GM12872 (cell line): ENCODE measurements around the gene CABP4.

Experiments used
- TF ChIP-seq, protein P1 (sequence below): IDR thresholded peaks from 3 replicates; pipeline ENCODE4 v1.5.1; 2011; ENCODE audit warnings: low read depth, mild to moderate bottlenecking, low read length, moderate library complexity; ENCODE audit not compliant: insufficient read depth

CABP4 gene

DNA sequence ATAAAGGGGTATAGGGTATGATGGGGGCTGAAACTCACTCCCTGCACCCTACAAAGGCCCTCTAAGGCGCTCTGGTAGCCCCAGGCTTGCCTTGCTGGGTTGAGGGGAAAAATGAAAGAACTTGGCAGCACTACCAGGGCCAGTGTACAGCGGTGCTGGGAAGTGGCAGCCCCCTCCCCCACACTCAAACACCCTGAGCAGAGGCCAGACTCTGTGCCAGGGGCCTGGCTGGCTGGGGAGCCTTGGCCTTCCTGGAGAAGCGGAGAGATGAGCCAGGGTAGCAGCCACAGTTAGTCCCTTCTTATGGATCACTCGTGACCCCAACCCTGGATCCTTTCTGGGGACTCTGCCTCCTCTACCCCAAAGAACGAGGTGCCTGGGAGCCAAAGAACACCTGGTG lies 11.2 kb downstream of the CABP4 start:
- TF ChIP-seq, protein P1, sequence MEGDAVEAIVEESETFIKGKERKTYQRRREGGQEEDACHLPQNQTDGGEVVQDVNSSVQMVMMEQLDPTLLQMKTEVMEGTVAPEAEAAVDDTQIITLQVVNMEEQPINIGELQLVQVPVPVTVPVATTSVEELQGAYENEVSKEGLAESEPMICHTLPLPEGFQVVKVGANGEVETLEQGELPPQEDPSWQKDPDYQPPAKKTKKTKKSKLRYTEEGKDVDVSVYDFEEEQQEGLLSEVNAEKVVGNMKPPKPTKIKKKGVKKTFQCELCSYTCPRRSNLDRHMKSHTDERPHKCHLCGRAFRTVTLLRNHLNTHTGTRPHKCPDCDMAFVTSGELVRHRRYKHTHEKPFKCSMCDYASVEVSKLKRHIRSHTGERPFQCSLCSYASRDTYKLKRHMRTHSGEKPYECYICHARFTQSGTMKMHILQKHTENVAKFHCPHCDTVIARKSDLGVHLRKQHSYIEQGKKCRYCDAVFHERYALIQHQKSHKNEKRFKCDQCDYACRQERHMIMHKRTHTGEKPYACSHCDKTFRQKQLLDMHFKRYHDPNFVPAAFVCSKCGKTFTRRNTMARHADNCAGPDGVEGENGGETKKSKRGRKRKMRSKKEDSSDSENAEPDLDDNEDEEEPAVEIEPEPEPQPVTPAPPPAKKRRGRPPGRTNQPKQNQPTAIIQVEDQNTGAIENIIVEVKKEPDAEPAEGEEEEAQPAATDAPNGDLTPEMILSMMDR: no peak

DNA sequence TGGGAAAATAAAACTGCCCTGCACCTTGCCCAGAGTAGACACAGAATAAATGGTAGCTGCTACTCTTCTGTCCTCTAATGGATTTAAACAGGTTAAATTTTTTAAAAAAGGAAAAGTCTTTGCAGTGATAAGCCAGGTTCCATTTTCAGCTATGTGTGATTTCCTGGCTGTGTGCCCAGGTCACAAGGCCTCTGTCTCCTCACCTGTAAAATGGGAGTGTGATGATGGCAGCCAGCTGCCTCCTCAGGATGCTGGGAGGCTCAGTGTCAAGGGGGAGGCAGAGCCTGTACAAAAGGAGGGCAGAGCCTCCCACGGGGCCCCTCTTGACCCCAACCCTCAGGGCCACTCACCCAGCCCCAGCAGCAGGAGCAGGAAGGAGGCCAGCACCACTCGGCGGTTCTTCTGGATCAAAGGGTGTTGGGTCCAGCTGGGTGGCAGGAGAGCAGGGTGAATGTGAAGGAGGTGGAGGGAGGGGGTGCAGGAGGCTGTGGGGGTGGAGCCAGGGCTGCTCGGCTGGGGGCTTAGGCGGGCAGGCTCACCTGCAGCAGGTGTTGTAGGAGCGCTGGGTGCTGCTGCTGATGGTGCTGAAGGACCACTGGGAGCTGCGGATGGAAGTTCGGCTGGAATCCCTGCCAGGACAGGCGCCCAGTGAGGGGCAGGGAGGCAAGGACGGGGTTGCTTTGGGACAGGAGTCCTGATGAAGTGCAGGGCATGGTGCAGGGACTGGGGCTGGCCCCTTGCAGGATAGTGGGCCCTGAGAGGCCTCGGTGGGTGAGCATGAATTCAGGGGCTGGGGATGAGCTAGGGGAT lies 12.0 kb downstream of the CABP4 start:
- TF ChIP-seq, protein P1: no peak

DNA sequence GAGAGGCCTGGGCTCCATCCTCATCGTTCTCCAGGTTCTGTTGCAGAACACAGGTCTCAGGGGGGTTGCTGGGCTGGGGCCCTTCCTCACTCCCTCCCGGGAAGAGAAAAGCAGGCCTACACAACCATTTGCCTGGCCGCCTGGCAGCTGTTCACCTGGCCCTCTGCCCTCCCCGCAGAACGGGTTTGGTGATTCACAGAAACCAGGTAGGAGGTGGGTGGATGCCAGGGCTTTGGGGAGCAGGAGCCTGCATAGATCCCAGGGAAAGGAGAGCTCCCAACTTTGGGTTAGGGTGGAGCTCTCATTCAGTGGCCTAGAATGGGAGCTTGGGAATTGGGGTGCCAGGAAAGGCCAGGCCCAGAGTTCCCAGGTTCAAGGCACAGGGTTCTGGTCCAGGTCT lies 12.9 kb downstream of the CABP4 start:
- TF ChIP-seq, protein P1: no peak

DNA sequence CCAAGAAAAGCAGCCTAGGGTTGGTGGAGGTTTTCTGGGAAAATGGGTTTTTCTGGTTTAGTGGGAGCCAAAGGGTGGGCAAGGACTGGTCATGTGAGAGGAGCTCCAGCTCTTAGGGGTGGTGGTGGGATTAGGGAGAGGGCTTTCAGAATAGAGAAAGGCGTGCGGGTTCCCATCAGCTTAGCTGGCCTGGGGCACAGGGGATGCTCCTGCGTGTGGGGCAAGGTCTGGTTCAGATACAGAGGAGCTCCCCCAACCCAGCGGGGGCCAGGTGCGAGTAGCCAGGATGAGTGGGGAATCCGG lies 13.3 kb downstream of the CABP4 start:
- TF ChIP-seq, protein P1: no peak

DNA sequence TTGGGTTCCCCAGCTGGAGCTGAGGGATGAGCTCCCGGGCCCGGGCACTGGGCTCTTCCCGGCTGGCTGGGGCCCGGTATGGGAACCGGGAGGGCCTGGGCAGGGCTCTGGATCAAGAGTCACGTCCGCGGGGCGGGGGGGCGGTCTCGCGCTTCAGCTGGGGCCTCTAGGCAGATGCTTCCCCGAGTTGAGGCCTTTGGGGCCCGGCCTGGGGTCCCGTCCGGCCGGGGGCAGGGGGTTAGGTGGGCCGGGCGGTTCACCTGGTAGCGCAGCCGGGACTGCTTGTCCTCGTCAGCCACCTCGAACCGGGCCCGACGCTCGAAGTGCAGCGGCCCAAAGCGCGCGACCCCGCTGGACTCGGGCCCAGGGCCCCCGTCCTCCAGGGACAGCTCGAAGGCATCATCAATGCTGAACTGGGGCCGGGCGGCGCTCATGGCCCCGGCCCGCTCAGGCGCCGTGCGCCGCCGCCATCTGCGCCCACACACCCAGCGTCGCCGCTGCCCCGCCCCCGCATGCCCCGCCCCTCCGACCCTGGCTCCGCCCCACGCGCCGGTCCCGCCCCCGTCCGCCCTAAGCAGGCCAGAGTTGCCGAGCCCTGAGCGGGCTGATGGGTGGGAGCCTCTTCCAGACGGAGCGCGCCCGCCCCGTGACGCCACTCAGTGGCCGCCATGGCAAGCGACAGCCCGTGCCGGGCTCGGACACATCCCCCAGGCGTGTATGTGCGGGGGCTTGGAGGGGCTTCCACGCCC lies 13.8 kb downstream of the CABP4 start, which contains the start of gene TMEM134:
TMEM134 (minus strand) TSS at position 493 of the 749 bp plus-strand sequence; CDS start at position 434, 59 bp downstream.
- TF ChIP-seq, protein P1: peak; percentile 65

DNA sequence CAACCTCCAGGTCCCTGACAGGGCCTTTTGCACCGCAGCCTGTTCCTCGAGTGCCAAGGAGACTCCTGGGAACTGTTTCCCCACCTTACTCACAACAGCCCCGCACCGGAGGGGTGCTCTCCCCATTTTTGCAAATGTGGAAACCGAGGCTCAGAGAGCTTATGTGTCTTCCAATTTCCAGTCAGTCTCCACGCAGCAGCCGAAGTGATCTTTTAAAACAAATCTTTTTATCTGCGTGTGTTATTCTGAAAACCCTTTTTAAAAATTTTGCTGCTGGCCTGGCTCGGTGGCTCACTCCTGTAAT lies 14.3 kb downstream of the CABP4 start:
- TF ChIP-seq, protein P1: no peak

DNA sequence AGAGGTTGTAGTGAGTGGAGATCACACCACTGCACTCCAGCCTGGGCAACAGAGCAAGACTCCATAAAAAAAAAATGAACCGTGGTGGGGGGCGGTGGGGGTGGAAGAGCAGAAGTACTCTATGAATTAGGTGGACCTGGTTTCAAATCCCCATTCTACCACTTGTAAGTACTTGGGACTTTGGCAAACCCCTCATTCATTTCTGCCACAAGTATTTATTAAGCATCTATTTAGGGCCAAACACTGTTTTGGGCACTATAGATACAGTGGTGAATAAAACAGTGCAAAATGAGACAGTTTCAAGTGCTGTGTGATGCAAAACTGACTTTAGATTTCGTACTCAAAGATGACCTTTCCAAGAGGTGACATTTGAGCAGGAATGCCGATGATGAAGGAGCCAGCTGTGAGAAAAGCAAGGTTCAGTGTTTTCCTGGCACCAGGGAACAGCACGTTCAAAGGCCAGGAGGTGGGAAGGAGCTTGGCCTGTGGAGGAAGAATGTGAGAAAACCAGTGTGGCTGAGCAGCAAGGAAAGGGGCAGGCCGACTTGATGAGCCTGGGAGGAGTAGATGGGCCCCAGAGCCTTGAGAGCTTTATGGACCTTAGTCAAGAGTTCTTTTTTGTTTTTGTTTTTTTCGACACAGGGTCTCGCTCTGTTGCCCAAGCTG lies 15.3 kb downstream of the CABP4 start:
- TF ChIP-seq, protein P1: no peak
